Cardiac fibroblast (primary cell): Measurements from ENCODE around the gene TRABD2B.
"Not testable (repeated sequence)": the region's sequence is repeated elsewhere in the genome, so short reads cannot be mapped to it uniquely, and the experiment has no call there.

Experiments used
- DNase-seq, 2 donors: peaks; one replicate each; pipeline versions ENCODE4 v3.0.0 to v3.0.0-alpha.2; 2010; ENCODE audit warnings: low read depth in 2 of 2
- H3K4me3 ChIP-seq, 2 donors: replicated peaks in 1 of 2; 1 replicate in 1 of 2; 2 replicates in 1 of 2; pipeline ENCODE4 v1.5.1; 2011; ENCODE audit warnings: low read depth in 2 of 2, low read length in 2 of 2, mild to moderate bottlenecking in 2 of 2, moderate library complexity in 1 of 2
- TF ChIP-seq, protein P1 (sequence below): IDR thresholded peaks from one replicate; pipeline ENCODE4 v1.5.1; 2011; ENCODE audit warnings: low read depth, mild to moderate bottlenecking, low read length, inconsistent platforms

The TRABD2B gene

DNA sequence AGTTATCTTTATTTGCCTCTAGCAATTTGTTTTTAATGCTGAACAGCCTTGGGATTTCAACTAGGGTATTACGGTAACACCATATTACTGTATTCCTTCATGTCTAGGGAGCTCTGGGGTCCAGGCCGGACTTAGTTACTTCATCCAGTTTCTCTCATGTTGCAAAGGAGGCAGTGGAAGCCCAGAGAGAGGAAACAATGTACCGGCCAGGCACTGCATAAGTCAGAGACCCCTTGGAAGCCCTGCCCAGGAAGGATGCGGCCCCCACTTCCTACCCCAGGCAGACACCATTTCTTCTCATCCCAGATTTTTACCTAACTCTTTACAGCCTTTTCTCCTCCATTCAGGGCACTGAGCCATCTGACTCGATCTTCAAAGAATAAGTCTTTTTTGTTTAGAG, 32.5 kb downstream of the TRABD2B start:
- H3K4me3 ChIP-seq: no peak overlapping the region
- no peak for DNase-seq
- TF ChIP-seq, protein P1, sequence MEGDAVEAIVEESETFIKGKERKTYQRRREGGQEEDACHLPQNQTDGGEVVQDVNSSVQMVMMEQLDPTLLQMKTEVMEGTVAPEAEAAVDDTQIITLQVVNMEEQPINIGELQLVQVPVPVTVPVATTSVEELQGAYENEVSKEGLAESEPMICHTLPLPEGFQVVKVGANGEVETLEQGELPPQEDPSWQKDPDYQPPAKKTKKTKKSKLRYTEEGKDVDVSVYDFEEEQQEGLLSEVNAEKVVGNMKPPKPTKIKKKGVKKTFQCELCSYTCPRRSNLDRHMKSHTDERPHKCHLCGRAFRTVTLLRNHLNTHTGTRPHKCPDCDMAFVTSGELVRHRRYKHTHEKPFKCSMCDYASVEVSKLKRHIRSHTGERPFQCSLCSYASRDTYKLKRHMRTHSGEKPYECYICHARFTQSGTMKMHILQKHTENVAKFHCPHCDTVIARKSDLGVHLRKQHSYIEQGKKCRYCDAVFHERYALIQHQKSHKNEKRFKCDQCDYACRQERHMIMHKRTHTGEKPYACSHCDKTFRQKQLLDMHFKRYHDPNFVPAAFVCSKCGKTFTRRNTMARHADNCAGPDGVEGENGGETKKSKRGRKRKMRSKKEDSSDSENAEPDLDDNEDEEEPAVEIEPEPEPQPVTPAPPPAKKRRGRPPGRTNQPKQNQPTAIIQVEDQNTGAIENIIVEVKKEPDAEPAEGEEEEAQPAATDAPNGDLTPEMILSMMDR: no peak

DNA sequence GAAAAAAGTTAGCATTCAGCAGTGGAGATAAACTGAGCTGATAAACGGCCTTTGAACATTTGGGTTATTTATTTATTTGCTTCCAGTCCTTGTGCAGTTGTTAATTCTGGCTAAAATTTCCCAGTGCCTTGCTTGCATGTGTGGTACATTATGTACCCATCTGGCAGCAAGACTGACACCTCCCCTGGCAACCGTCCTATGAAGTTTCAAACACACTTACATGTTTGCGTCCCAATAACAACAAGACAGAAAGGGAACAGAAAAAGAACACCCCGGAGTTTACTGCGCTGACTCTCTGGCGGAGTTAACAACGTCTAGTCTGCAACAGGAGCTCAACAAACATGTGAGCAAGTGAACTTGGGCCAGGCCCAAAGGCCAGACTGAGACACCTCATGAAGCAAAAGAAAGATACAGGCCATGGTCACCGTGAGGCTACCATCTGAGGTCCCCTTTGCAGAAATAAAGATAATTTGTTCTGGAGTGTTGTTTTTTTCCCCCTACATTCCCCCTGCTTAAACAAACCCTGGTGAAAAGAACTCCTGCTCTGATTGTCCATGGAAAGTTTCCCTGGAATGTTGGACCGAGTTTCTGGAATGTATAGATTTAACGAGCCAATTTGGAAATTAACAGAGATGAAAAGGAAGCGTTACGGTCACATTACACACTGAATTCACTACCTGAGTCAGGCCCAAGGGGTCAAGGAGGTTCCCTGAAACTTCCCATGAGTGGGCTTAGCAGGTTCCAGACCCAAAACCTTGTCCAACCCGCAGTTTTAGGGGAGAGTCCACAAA, 33.4 kb downstream of the TRABD2B start:
- no peak overlapping the region for H3K4me3 ChIP-seq
- TF ChIP-seq, protein P1: no peak
- peak in 1 of 2 donors; percentile 32 for DNase-seq

DNA sequence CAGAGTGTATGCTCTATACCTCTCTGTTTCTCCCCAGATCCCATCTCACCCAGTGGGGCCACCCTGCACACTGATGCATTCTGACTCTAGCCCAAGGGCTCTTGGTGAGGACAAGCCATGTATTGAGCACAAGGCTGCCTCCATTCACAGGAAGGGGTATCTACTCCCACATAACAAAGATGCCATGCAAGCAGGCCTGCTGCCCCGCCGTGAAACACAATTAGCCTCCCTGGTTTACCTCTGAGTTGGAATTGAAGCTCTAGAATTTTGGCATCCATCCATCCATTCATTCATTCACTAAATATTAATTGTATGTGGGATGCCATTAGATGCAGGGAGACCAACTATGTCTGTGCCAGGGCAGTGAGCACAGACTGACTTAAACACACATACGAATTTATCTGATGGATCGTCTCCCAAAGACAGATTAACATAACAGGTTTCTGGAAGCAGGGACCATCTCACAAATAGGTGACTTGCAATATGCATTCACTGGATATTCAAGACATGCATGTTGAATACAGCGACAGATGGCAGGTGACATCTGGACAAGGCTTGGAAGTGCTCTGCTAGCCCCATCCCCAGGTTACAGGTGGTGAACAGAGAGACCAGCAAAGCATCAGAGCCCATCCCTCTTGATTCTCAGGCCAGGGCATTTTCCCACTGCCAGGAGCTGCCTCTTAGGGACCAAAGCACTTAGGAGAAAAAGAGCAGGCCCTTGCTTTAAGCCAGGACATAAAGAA, 34.3 kb downstream of the TRABD2B start:
- H3K4me3 ChIP-seq: no peak overlapping the region
- TF ChIP-seq, protein P1: no peak
- DNase-seq: no peak

DNA sequence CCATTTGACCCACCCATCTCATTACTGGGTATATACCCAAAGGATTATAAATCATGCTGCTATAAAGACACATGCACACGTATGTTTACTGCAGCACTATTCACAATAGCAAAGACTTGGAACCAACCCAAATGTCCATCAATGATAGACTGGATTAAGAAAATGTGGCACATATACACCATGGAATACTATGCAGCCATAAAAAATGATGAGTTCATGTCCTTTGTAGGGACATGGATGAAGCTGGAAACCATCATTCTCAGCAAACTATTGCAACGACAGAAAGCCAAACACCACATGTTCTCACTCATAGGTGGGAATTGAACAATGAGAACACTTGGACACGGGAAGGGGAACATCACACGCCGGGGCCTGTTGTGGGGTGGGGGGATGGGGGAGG, 35.4 kb downstream of the TRABD2B start:
- not testable (repeated sequence) for H3K4me3 ChIP-seq, DNase-seq

DNA sequence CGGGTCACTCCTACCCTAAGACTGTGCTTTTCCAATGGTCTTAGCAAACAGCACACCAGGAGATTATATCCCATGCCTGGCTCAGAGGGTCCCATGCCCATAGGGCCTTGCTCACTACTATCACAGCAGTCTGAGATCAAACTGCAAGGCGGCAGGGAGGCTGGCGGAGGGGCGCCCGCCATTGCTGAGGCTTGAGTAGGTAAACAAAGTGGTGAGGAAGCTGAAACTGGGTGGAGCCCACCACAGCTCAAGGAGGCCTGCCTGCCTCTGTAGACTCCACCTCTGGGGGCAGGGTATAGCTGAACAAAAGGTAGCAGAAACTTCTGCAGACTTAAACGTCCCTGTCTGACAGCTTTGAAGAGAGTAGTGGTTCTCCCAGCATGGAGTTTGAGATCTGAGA, 40.7 kb downstream of the TRABD2B start:
- not testable (repeated sequence) for DNase-seq, H3K4me3 ChIP-seq

- H3K4me3 ChIP-seq: no peak overlapping the region
- TF ChIP-seq, protein P1: no peak
- DNase-seq: no peak
These were observed 43.5 kb downstream of the TRABD2B start for GRCh38 chr1:47953661-47954060.

- no peak for DNase-seq
- no peak overlapping the region for H3K4me3 ChIP-seq
- TF ChIP-seq, protein P1: no peak
These were observed 45.5 kb downstream of the TRABD2B start for GRCh38 chr1:47951545-47952235.
